Body of pancreas (tissue), 4 donors: Measurements from ENCODE around the gene SLC25A42. TPM values are rescaled to one million over a fixed set of nuclear protein-coding genes. Genes with fewer than 3 reads are reported as not detected.

Experiments used
- ATAC-seq: fragments of 150-250 bp; one replicate; pipeline ENCODE4 v1.9.1; 2016
- DNase-seq, 4 donors: peaks; one replicate each; pipeline ENCODE4 v3.0.0-alpha.2; 2019
- H3K27ac ChIP-seq, 4 donors: fragments of 200-600 bp; sonication (generic); 1 replicate in 3 of 4; 2 replicates in 1 of 4; pipeline versions ENCODE4 v1.5.1 to v1.6.1; 2016 to 2019; ENCODE audit warnings: mild to moderate bottlenecking in 1 of 4, mixed read lengths in 1 of 4, moderate library complexity in 1 of 4
- H3K27me3 ChIP-seq, 2 donors: fragments of 200-600 bp; sonication (generic); one replicate each; pipeline ENCODE4 v1.6.0; 2016; ENCODE audit warnings: mild to moderate bottlenecking in 1 of 2
- H3K36me3 ChIP-seq, 2 donors: fragments of 200-600 bp; sonication (generic); replicated peaks in 1 of 2; 2 replicates each; pipeline ENCODE4 v1.5.1; 2016; ENCODE audit warnings: low read depth in 2 of 2; ENCODE audit not compliant: insufficient read depth in 1 of 2
- H3K4me1 ChIP-seq: fragments of 200-600 bp; sonication (generic); one replicate; pipeline ENCODE4 v1.6.0; 2016
- H3K4me3 ChIP-seq, 2 donors: fragments of 200-600 bp; sonication (generic); 1 replicate in 1 of 2; 2 replicates in 1 of 2; pipeline ENCODE4 v1.5.1; 2016 to 2019
- H3K9me3 ChIP-seq, 3 donors: fragments of 200-600 bp; sonication (generic); 1 replicate in 2 of 3; 2 replicates in 1 of 3; pipeline ENCODE4 v1.5.1; 2016
- CTCF ChIP-seq, 7 experiments: fragments of 450-650 bp in 4 of 7; fragments of 200-600 bp in 3 of 7; sonication (generic) in 3 of 7; IDR thresholded peaks; one replicate each; pipeline ENCODE4 v1.5.1; 2016 to 2019; ENCODE audit warnings: antibody characterized with exemption in 7 of 7
- POLR2A ChIP-seq, 3 donors: fragments of 450-650 bp; IDR thresholded peaks; one replicate each; pipeline ENCODE4 v1.6.1; 2016; ENCODE audit warnings: antibody characterized with exemption in 3 of 3, mild to moderate bottlenecking in 2 of 3
- WGBS, 2 donors: methylation state at CpG; one replicate each; pipeline ENCODE4 v1.1.5; 2017; 5-methylcytosine and 5-hydroxymethylcytosine counted together
- intact Hi-C: fragments of 100-400 bp; cut with DNase I; formaldehyde crosslinking; loops from one replicate; pipeline ENCODE4 v1.15.1; 2023
- total RNA-seq, 2 donors: library from RNA; depleted of rRNA; stranded (reverse); fragments of >200 nt; gene quantifications; one replicate each; pipeline ENCODE4 v1.1.0, GENCODE V29; 2016

SLC25A42 gene
- total RNA-seq, 2 donors from 2014 or later: 10.1 to 24.7 TPM

- peak overlapping the region in 3 of 4 donors; percentile 82 to 94 (median 93) for H3K27ac ChIP-seq
- no peaks in the 10 kb centered on the region for H3K27me3 ChIP-seq
- DNase-seq (peak; percentile 50 to 86 (median 62)), ATAC-seq (peak; percentile 20)
- peak overlapping the region; percentile 67 to 68 for H3K4me3 ChIP-seq
- peaks cover 0 to 5% of the 10 kb centered on the region in 2 donors for H3K36me3 ChIP-seq
- WGBS, 2 donors: 10 to 12% methylated on average over 13 to 31 of the region's 31 CpGs
- TF ChIP-seq POLR2A (IDR thresholded peaks at IDR 0.05): no peak
- TF ChIP-seq CTCF (IDR thresholded peaks at IDR 0.05): no peak
- H3K9me3 ChIP-seq: no peaks in the 10 kb centered on the region
- intact Hi-C loops: no loop called here
- H3K4me1 ChIP-seq: peaks cover 30% of the 10 kb centered on the region
Measured at GRCh38 chr19:19032420-19033175, 31.2 kb upstream of the SLC25A42 start.

- Histone ChIP-seq H3K4me1 (peaks cover 30% of the 10 kb centered on the region), H3K4me3 (peak overlapping the region; percentile 67 to 68), H3K9me3 (no peaks in the 10 kb centered on the region), H3K27ac (peak overlapping the region in 3 of 4 donors; percentile 82 to 94 (median 93)), H3K27me3 (no peaks in the 10 kb centered on the region), H3K36me3 (peaks cover 0 to 3% of the 10 kb centered on the region in 2 donors)
- intact Hi-C loops: no loop called here
- WGBS, 2 donors: 0% methylated on average over 31 of the region's 32 CpGs; no CpG with 5 or more reads in 1 of the 2 donors
- ATAC-seq (peak; percentile 48), DNase-seq (no peak)
- TF ChIP-seq POLR2A (IDR thresholded peaks at IDR 0.05): no peak
- peak in 1 of 7 experiments; percentile 2 for TF ChIP-seq CTCF (IDR thresholded peaks at IDR 0.05)
Measured at GRCh38 chr19:19033176-19033425, 30.7 kb upstream of the SLC25A42 start.

- H3K9me3 ChIP-seq: no peaks in the 10 kb centered on the region
- 0% methylated on average over 15 to 90 of the region's 94 CpGs for WGBS, 2 donors
- intact Hi-C loops: no loop called here
- no peaks in the 10 kb centered on the region for H3K36me3 ChIP-seq
- ATAC-seq: peak; percentile 90
- peaks cover 30% of the 10 kb centered on the region for H3K4me1 ChIP-seq
- no peaks in the 10 kb centered on the region for H3K27me3 ChIP-seq
- H3K4me3 ChIP-seq: peak within 1 kb of the TSS; percentile 67 to 68
- peak; percentile 83 to 87 (median 87) for DNase-seq
- H3K27ac ChIP-seq: peak within 1 kb of the TSS; percentile 82 to 94 (median 90)
- TF ChIP-seq CTCF (IDR thresholded peaks at IDR 0.05): peak in 4 of 7 experiments; percentile 27 to 51 (median 29)
- TF ChIP-seq POLR2A (IDR thresholded peaks at IDR 0.05): peak; percentile 17 to 57 (median 57)
Measured at GRCh38 chr19:19033426-19034203, 30.2 kb upstream of the SLC25A42 start, which contains the start of the genes ARMC6 and SUGP2. Gene ARMC6 (plus strand): TSS chr19:19033603. CDS start chr19:19034210, 607 bp downstream. Gene SUGP2 (minus strand): TSS chr19:19033517. CDS start chr19:19031071, 2,446 bp downstream.

- TF ChIP-seq POLR2A (IDR thresholded peaks at IDR 0.05): no peak
- TF ChIP-seq CTCF (IDR thresholded peaks at IDR 0.05): no peak
- intact Hi-C loops: no loop called here
- peaks cover 30% of the 10 kb centered on the region for H3K4me1 ChIP-seq
- H3K27ac ChIP-seq: peak overlapping the region in 2 of 4 donors; percentile 93 to 94
- no peaks in the 10 kb centered on the region for H3K36me3 ChIP-seq
- ATAC-seq (no peak), DNase-seq (peak in 3 of 4 donors; percentile 38 to 60 (median 53))
- WGBS, 2 donors: 6 to 9% methylated on average over 10 of the region's 10 CpGs
- H3K9me3 ChIP-seq: no peaks in the 10 kb centered on the region
- H3K27me3 ChIP-seq: no peaks in the 10 kb centered on the region
- peak overlapping the region; percentile 67 to 68 for H3K4me3 ChIP-seq
Measured at GRCh38 chr19:19034204-19034624, 29.6 kb upstream of the SLC25A42 start.
